Smooth muscle cell (in vitro differentiated cells): ENCODE measurements around the gene LGALS7. TPM values are rescaled to one million over a fixed set of nuclear protein-coding genes. Genes with fewer than 3 reads are reported as not detected.

Source experiments
- DNase-seq: peaks from one replicate; lab custom pipeline; 2025; ENCODE audit not compliant: unreplicated experiment; lab: John Stamatoyannopoulos, UW
- H2AFZ ChIP-seq: fragments of 200-600 bp; sonication (generic); 2 replicates; pipeline ENCODE4 v1.6.0; 2016; ENCODE audit warnings: antibody characterized with exemption, low read depth, mild to moderate bottlenecking
- H3F3A ChIP-seq: fragments of 200-600 bp; sonication (generic); 2 replicates; pipeline ENCODE4 v1.6.0; 2017; ENCODE audit warnings: antibody characterized with exemption, low read depth
- H3K27ac ChIP-seq: fragments of 200-600 bp; sonication (generic); 2 replicates; pipeline ENCODE4 v1.5.1; 2016; ENCODE audit warnings: low read depth, mild to moderate bottlenecking
- H3K27me3 ChIP-seq: fragments of 200-600 bp; sonication (generic); 2 replicates; pipeline ENCODE4 v1.6.1; 2016; ENCODE audit warnings: low read depth, mild to moderate bottlenecking
- H3K36me3 ChIP-seq: fragments of 200-600 bp; sonication (generic); 2 replicates; pipeline ENCODE4 v1.5.1; 2016; ENCODE audit warnings: low read depth
- H3K4me1 ChIP-seq: fragments of 200-600 bp; sonication (generic); 2 replicates; pipeline ENCODE4 v1.5.1; 2016; ENCODE audit warnings: low read depth
- H3K4me2 ChIP-seq: fragments of 200-600 bp; sonication (generic); 2 replicates; pipeline ENCODE4 v1.6.0; 2016; ENCODE audit warnings: mild to moderate bottlenecking
- H3K4me3 ChIP-seq: fragments of 200-600 bp; sonication (generic); 2 replicates; pipeline ENCODE4 v1.5.1; 2016; ENCODE audit warnings: mild to moderate bottlenecking
- H3K79me2 ChIP-seq: fragments of 200-600 bp; sonication (generic); 2 replicates; pipeline ENCODE4 v1.6.0; 2016; ENCODE audit warnings: low read depth, mild to moderate bottlenecking
- H3K9ac ChIP-seq: fragments of 200-600 bp; sonication (generic); 2 replicates; pipeline ENCODE4 v1.6.0; 2016; ENCODE audit warnings: low read depth
- H3K9me3 ChIP-seq: fragments of 200-600 bp; sonication (generic); replicated peaks from 2 replicates; pipeline ENCODE4 v1.5.1; 2016; ENCODE audit warnings: low read depth
- H4K20me1 ChIP-seq: fragments of 200-600 bp; sonication (generic); 2 replicates; pipeline ENCODE4 v1.6.0; 2016; ENCODE audit warnings: low read depth
- CTCF ChIP-seq: fragments of 200-600 bp; sonication (generic); IDR thresholded peaks from 2 replicates; pipeline ENCODE4 v1.5.1; 2017; ENCODE audit warnings: borderline replicate concordance, mild to moderate bottlenecking, antibody characterized with exemption; ENCODE audit not compliant: insufficient read depth, poor library complexity, severe bottlenecking
- WGBS: methylation state at CpG from one replicate; pipeline ENCODE4 v1.1.7; 2016; ENCODE audit warnings: low lambda C conversion rate; 5-methylcytosine and 5-hydroxymethylcytosine counted together
- polyA plus RNA-seq: library from polyadenylated mRNA; unstranded; fragments of >200 nt; fragmentation: Nextera tagmentation; extraction: Ambion mirVana; gene quantifications from 2 replicates; pipeline ENCODE4 v1.2.1, GENCODE V29; 2016
- total RNA-seq: library from RNA; depleted of rRNA; stranded (reverse); fragments of >200 nt; gene quantifications from 2 replicates; pipeline ENCODE4 v1.2.3, GENCODE V29; 2014

The LGALS7 gene
- total and polyA plus RNA-seq, 2 experiments from 2014 or later: not detected

DNA sequence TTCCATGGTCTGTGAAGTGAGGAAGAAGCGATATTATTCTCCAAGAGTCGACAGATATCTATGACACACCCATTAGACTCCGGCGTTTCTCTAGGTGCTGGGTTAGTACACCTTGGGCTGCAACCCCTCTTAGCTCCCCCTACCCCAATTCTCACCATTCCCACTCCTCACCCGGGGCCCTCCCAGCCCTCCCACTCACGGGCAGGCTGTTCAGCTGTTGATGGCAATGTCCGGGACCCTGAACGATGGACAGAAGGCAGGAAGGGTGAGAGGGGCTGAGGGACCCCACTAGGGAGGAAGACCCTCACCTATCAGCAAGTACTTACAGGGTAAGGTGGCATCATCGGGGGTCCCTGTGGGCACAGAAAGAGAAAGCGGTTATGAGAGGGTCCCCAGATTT is 30.2 kb upstream of the LGALS7 start:
- Histone ChIP-seq H3K36me3 (no peaks in the 10 kb centered on the region), H3K27ac (no peak overlapping the region), H3K4me3 (no peak overlapping the region), H2AFZ (no peak overlapping the region), H3K4me1 (no peaks in the 10 kb centered on the region), H3F3A (no peaks in the 10 kb centered on the region), H3K9me3 (no peaks in the 10 kb centered on the region), H4K20me1 (no peaks in the 10 kb centered on the region), H3K79me2 (no peaks in the 10 kb centered on the region), H3K4me2 (no peak overlapping the region), H3K27me3 (no peaks in the 10 kb centered on the region), H3K9ac (no peak overlapping the region)
- 89% methylated on average over 10 of the region's 10 CpGs for whole genome bisulfite sequencing
- no peak for DNase-seq
- no peak for TF ChIP-seq CTCF

DNA sequence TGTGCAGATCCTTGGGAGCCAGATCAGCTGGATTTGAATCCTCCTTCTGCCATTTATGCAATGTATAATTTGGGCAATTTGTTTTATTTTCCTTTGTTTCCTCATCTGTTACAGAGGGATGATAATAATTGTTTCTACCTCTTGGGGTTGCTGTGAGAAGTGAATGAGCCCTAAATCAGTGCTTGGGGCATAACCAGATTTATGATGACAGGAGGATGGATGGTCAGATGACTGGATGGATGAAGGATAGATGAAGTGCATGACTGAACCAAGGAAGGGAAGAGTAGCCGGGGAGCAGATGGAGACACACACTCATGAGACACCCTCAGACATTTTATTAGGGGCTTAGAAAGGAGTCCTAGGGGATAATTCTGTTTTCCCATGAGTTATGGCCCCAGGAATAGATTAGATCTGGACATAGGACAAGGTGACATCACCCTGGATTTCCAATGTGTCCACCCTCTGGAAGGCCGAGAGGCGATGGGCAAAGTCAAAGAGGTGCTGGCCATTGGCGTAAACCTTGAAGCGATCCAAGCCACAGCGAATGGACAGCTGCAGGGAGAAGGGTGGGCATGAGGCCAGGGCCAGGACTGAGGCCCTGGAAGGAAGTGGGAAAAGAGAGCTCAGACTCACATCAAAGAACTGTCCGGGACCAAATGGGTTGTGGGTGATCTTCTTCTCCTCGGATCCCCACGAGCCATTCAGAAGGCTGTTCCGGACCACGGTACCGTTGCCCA is 28.2 kb upstream of the LGALS7 start:
- Histone ChIP-seq H3K27me3 (no peaks in the 10 kb centered on the region), H3K27ac (no peak overlapping the region), H3K9me3 (no peaks in the 10 kb centered on the region), H3K79me2 (no peaks in the 10 kb centered on the region), H3K36me3 (no peaks in the 10 kb centered on the region), H3K4me1 (no peaks in the 10 kb centered on the region), H3K4me2 (no peak overlapping the region), H3F3A (no peaks in the 10 kb centered on the region), H4K20me1 (no peaks in the 10 kb centered on the region), H3K4me3 (no peak overlapping the region), H3K9ac (no peak overlapping the region), H2AFZ (no peak overlapping the region)
- TF ChIP-seq CTCF: no peak
- DNase-seq: no peak
- WGBS: 99% methylated on average over 12 of the region's 12 CpGs

DNA sequence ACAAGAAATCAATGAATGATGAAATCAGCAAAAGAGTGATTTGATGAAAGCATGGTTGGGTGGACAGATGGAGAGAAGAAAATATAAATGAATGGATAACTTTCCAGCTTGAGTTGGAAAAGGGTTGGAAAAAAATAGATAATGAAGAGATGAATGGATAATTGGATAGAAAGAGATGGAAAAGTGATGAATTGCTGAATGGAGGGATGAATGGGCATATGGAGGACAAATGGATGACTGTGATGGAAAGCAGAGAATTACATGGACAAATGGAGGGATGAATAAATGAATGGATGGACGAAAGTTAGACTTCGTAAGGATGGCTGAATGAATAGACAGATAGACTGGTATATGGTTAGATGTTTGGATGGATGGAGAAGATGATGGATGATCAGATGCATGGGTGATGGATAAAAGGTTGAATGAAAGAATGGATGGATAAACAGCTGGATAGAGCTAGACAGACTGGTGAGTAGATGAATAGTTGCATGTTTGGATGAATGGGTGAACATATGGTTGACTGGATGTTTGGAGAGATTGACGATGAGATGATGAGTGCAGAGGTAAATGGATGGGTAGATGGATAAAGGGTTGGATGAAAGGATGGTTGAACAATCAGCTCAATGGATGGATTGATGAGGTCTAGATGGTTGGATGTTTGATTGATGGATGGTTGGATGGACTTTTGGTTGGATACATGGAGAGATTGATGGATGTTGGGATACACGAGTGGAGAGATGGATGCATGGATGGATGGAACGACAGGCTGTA is 27.4 kb upstream of the LGALS7 start:
- Histone ChIP-seq H3K4me1 (no peaks in the 10 kb centered on the region), H3K36me3 (no peaks in the 10 kb centered on the region), H3F3A (no peaks in the 10 kb centered on the region), H3K4me3 (no peak overlapping the region), H3K79me2 (no peaks in the 10 kb centered on the region), H3K27me3 (no peaks in the 10 kb centered on the region), H4K20me1 (no peaks in the 10 kb centered on the region), H3K4me2 (no peak overlapping the region), H3K9me3 (no peaks in the 10 kb centered on the region), H3K9ac (no peak overlapping the region), H3K27ac (peak overlapping the region; percentile 66), H2AFZ (no peak overlapping the region)
- TF ChIP-seq CTCF: no peak
- 96% methylated on average over 5 of the region's 5 CpGs for WGBS
- no peak for DNase-seq
